Esophagus muscularis mucosa (tissue), 4 donors: Measurements from ENCODE around the gene LASP1.

ENCODE experiments used
- EP300 ChIP-seq: sonication (generic); formaldehyde crosslinking; IDR thresholded peaks from one replicate; pipeline ENCODE4 v1.6.1; 2017; ENCODE audit warnings: antibody characterized with exemption
- POLR2AphosphoS5 ChIP-seq, 2 donors: sonication (generic); formaldehyde crosslinking; IDR thresholded peaks; one replicate each; pipeline ENCODE4 v1.6.1; 2017; ENCODE audit warnings: antibody characterized with exemption in 2 of 2
- TF ChIP-seq, protein P1 (sequence below), 3 experiments: fragments of 200-600 bp in 2 of 3; fragments of 450-650 bp in 1 of 3; sonication (generic) in 2 of 3; IDR thresholded peaks; one replicate each; pipeline ENCODE4 v1.5.1; 2017 to 2019; ENCODE audit warnings: antibody characterized with exemption in 3 of 3, mild to moderate bottlenecking in 2 of 3, moderate library complexity in 1 of 3

DNA sequence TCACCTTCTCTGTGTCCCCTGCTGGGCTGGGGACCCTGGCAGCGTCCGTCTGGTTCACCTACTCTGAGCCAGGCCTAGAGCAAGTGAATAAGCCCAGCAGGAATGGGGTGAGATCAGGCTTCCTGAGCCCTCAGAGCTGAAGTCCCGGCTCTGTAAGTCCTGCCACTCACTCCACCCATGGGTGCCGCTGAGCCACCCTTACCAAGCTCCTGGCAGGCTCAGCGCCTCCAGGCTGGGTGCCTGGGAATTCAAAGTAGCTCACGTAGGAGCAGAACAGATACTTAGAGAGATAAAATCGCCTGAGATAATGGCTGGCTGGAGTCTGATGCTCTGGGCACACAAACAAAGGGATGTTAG is 45.8 kb downstream of the LASP1 start:
- TF ChIP-seq, protein P1, sequence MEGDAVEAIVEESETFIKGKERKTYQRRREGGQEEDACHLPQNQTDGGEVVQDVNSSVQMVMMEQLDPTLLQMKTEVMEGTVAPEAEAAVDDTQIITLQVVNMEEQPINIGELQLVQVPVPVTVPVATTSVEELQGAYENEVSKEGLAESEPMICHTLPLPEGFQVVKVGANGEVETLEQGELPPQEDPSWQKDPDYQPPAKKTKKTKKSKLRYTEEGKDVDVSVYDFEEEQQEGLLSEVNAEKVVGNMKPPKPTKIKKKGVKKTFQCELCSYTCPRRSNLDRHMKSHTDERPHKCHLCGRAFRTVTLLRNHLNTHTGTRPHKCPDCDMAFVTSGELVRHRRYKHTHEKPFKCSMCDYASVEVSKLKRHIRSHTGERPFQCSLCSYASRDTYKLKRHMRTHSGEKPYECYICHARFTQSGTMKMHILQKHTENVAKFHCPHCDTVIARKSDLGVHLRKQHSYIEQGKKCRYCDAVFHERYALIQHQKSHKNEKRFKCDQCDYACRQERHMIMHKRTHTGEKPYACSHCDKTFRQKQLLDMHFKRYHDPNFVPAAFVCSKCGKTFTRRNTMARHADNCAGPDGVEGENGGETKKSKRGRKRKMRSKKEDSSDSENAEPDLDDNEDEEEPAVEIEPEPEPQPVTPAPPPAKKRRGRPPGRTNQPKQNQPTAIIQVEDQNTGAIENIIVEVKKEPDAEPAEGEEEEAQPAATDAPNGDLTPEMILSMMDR (IDR thresholded peaks at IDR 0.05) = no peak
- TF ChIP-seq EP300 (no peak), POLR2AphosphoS5 (IDR thresholded peaks at IDR 0.05) (no peak)
